ENCODE measurements around the gene EHBP1L1.

GRCh38 chr11:65640483-65641296 is 64.8 kb downstream of the EHBP1L1 start:
- TF ChIP-seq CTCF (conservative IDR thresholded peaks at IDR 0.05 in 1 of 2, IDR thresholded peaks at IDR 0.05 in 1 of 2; ENCODE audit: low read depth in 1 of 2, low read length in 2 of 2) (no peak), EZH2 (IDR thresholded peaks at IDR 0.05; ENCODE audit: low read length, missing control alignments) (no peak)

All from fibroblast of lung (primary cell).